IMR-90 (cell line): ENCODE results near the gene INPPL1. TPM values are rescaled to one million over a fixed set of nuclear protein-coding genes. Genes with fewer than 3 reads are reported as not detected.

Source experiments
- ATAC-seq: fragments of 200-7000 bp; cut with Tn5 transposase; 2 replicates; pipeline ENCODE4 v1.9.1; 2020; ENCODE audit warnings: low read depth, mild to moderate bottlenecking, moderate library complexity
- BruUV-seq: library from RNA; stranded (reverse); fragments of 400-500 nt; replicated peaks from 2 replicates; lab custom pipeline; 2021; lab: Mats Ljungman, UMichigan
- CTCF ChIA-PET: fragments of 300-600 bp; formaldehyde crosslinking; extraction: SDS; loops from one replicate; lab custom pipeline; 2021; ENCODE audit warnings: antibody characterized with exemption; lab: Yijun Ruan, JAX
- POLR2A ChIA-PET: fragments of 300-600 bp; sonication (Branson Sonifier 250); formaldehyde crosslinking; loops from one replicate; lab custom pipeline; 2022; ENCODE audit warnings: antibody characterized with exemption; ENCODE audit not compliant: unreplicated experiment; lab: Charles Lee
- DNase-seq: peaks from one replicate; pipeline ENCODE4 v3.0.0; 2013
- H2AFZ ChIP-seq: replicated peaks from 2 replicates; pipeline ENCODE3; 2013; ENCODE audit warnings: low read length, mild to moderate bottlenecking; ENCODE audit not compliant: poor library complexity
- H2AK5ac ChIP-seq: 2 replicates; pipeline ENCODE4 v1.6.1; 2013; ENCODE audit warnings: low read depth, low read length, inconsistent platforms
- H2AK9ac ChIP-seq: replicated peaks from 2 replicates; pipeline ENCODE3; 2013; ENCODE audit warnings: mild to moderate bottlenecking, low read depth, low read length, moderate library complexity; ENCODE audit not compliant: poor library complexity
- H2BK120ac ChIP-seq: 2 replicates; pipeline ENCODE4 v1.6.1; 2013; ENCODE audit warnings: low read depth, low read length, inconsistent platforms
- H2BK15ac ChIP-seq: 3 replicates; pipeline ENCODE4 v1.6.1; 2013; ENCODE audit warnings: low read depth, low read length, inconsistent platforms
- H2BK20ac ChIP-seq: 2 replicates; pipeline ENCODE4 v1.6.1; 2013; ENCODE audit warnings: low read depth, mild to moderate bottlenecking, inconsistent platforms, low read length, moderate library complexity
- H2BK5ac ChIP-seq: 2 replicates; pipeline ENCODE4 v1.6.1; 2013; ENCODE audit warnings: mild to moderate bottlenecking, low read depth, low read length, inconsistent platforms; ENCODE audit not compliant: poor library complexity, severe bottlenecking
- H3K14ac ChIP-seq: replicated peaks from 2 replicates; pipeline ENCODE4 v1.6.1; 2013; ENCODE audit warnings: low read depth, low read length, inconsistent platforms
- H3K18ac ChIP-seq: 2 replicates; pipeline ENCODE4 v1.6.1; 2013; ENCODE audit warnings: low read depth, low read length, control low read depth
- H3K23ac ChIP-seq: 2 replicates; pipeline ENCODE4 v1.6.1; 2013; ENCODE audit warnings: low read depth, low read length, inconsistent platforms
- H3K27ac ChIP-seq: 2 replicates; pipeline ENCODE4 v1.5.1; 2013; ENCODE audit warnings: mild to moderate bottlenecking, control low read depth, low read length; ENCODE audit not compliant: insufficient read depth
- H3K27me3 ChIP-seq: 2 replicates; pipeline ENCODE4 v1.6.1; 2013; ENCODE audit warnings: low read length; ENCODE audit not compliant: control insufficient read depth, insufficient read depth
- H3K36me3 ChIP-seq: 2 replicates; pipeline ENCODE4 v1.6.1; 2013; ENCODE audit warnings: low read length, mixed read lengths; ENCODE audit not compliant: control insufficient read depth, insufficient read depth
- H3K4ac ChIP-seq: 2 replicates; pipeline ENCODE4 v1.6.1; 2013; ENCODE audit warnings: low read depth, low read length, inconsistent platforms
- H3K4me1 ChIP-seq: 2 replicates; pipeline ENCODE4 v1.6.1; 2013; ENCODE audit warnings: low read length, mixed read lengths; ENCODE audit not compliant: control insufficient read depth, insufficient read depth
- H3K4me2 ChIP-seq: 2 replicates; pipeline ENCODE4 v1.6.1; 2013; ENCODE audit warnings: low read depth, mild to moderate bottlenecking, control low read depth, low read length, moderate library complexity
- H3K4me3 ChIP-seq: 2 replicates; pipeline ENCODE4 v1.5.1; 2013; ENCODE audit warnings: low read depth, mild to moderate bottlenecking, control low read depth, low read length, moderate library complexity; ENCODE audit not compliant: insufficient read depth
- H3K56ac ChIP-seq: 2 replicates; pipeline ENCODE4 v1.6.1; 2013; ENCODE audit warnings: low read length, inconsistent platforms; ENCODE audit not compliant: insufficient read depth; ENCODE audit errors: extremely low read depth
- H3K79me1 ChIP-seq, 2 experiments: 2 replicates each; pipeline ENCODE4 v1.6.1; 2013; ENCODE audit warnings: low read length in 2 of 2, inconsistent platforms in 1 of 2, low read depth in 1 of 2
- H3K9ac ChIP-seq: 2 replicates; pipeline ENCODE4 v1.6.1; 2013; ENCODE audit warnings: low read depth, low read length, control low read depth
- H3K9me1 ChIP-seq: 2 replicates; pipeline ENCODE4 v1.6.1; 2013; ENCODE audit warnings: low read length, inconsistent platforms; ENCODE audit not compliant: insufficient read depth
- H3K9me3 ChIP-seq: 2 replicates; pipeline ENCODE4 v1.6.1; 2013; ENCODE audit warnings: low read length; ENCODE audit not compliant: control insufficient read depth, insufficient read depth
- H4K20me1 ChIP-seq: 2 replicates; pipeline ENCODE4 v1.6.1; 2013; ENCODE audit warnings: low read length, inconsistent platforms; ENCODE audit not compliant: insufficient read depth
- H4K5ac ChIP-seq: 2 replicates; pipeline ENCODE4 v1.6.1; 2013; ENCODE audit warnings: mild to moderate bottlenecking, low read depth, low read length, control low read depth
- H4K8ac ChIP-seq, 2 experiments: 2 replicates each; pipeline ENCODE4 v1.6.1; 2013; ENCODE audit warnings: low read depth in 2 of 2, low read length in 2 of 2, control low read depth in 1 of 2, inconsistent platforms in 1 of 2
- H4K91ac ChIP-seq: 2 replicates; pipeline ENCODE4 v1.6.1; 2013; ENCODE audit warnings: low read depth, low read length, inconsistent platforms; ENCODE audit not compliant: insufficient read depth
- BHLHE40 ChIP-seq: fragments of 150-350 bp; IDR thresholded peaks from 2 replicates; pipeline ENCODE4 v1.6.1; 2016; ENCODE audit warnings: mild to moderate bottlenecking, low read depth, low read length
- CEBPB ChIP-seq: IDR thresholded peaks from 2 replicates; pipeline ENCODE4 v1.6.1; 2012; ENCODE audit warnings: low read depth, low read length, improper control_type of control experiment
- CHD1 ChIP-seq: IDR thresholded peaks from 2 replicates; pipeline ENCODE4 v1.6.1; 2012; ENCODE audit warnings: low read depth, low read length, improper control_type of control experiment
- FOS ChIP-seq: fragments of 150-350 bp; IDR thresholded peaks from 2 replicates; pipeline ENCODE4 v1.6.1; 2016; ENCODE audit warnings: low read depth, low read length
- MAFK ChIP-seq: IDR thresholded peaks from 2 replicates; pipeline ENCODE4 v1.6.1; 2012; ENCODE audit warnings: low read depth, low read length, improper control_type of control experiment
- MAZ ChIP-seq: IDR thresholded peaks from 2 replicates; pipeline ENCODE4 v1.6.1; 2012; ENCODE audit warnings: low read depth, mild to moderate bottlenecking, low read length, improper control_type of control experiment, moderate library complexity, borderline replicate concordance
- MXI1 ChIP-seq: IDR thresholded peaks from 2 replicates; pipeline ENCODE4 v1.6.1; 2012; ENCODE audit warnings: low read depth, mild to moderate bottlenecking, low read length, moderate library complexity, borderline replicate concordance
- NFE2L2 ChIP-seq: fragments of 150-350 bp; IDR thresholded peaks from 2 replicates; pipeline ENCODE4 v1.6.1; 2016; ENCODE audit warnings: low read depth, mild to moderate bottlenecking, low read length
- POLR2A ChIP-seq: IDR thresholded peaks from 2 replicates; pipeline ENCODE4 v1.6.1; 2012; ENCODE audit warnings: mild to moderate bottlenecking, low read depth, low read length
- RAD21 ChIP-seq: IDR thresholded peaks from 2 replicates; pipeline ENCODE4 v1.6.1; 2012; ENCODE audit warnings: low read length, improper control_type of control experiment
- RCOR1 ChIP-seq: IDR thresholded peaks from 2 replicates; pipeline ENCODE4 v1.6.1; 2012; ENCODE audit warnings: mild to moderate bottlenecking, low read length, improper control_type of control experiment; ENCODE audit not compliant: insufficient replicate concordance
- RFX5 ChIP-seq: IDR thresholded peaks from 2 replicates; pipeline ENCODE4 v1.8.0; 2012; ENCODE audit warnings: low read depth, mild to moderate bottlenecking, low read length, moderate library complexity
- SMC3 ChIP-seq: fragments of 150-350 bp; IDR thresholded peaks from 2 replicates; pipeline ENCODE4 v1.6.1; 2016; ENCODE audit warnings: low read depth, mild to moderate bottlenecking, antibody characterized with exemption, low read length, moderate library complexity
- WGBS, 2 experiments: methylation state at CpG; one replicate each; pipeline versions ENCODE4 v1.1.5 to v1.1.7; 2013; ENCODE audit warnings: missing lambda C conversion rate in 2 of 2; ENCODE audit not compliant: insufficient read length in 1 of 2; ENCODE audit errors: extremely low coverage in 2 of 2; 5-methylcytosine and 5-hydroxymethylcytosine counted together
- dilution Hi-C: fragments of 300-500 bp; cut with HindIII; formaldehyde crosslinking; loops from one replicate; pipeline ENCODE4 v1.14.3; 2018; ENCODE audit warnings: low sequenced_read_pairs; ENCODE audit not compliant: unreplicated experiment
- in situ Hi-C: fragments of 300-500 bp; cut with MboI; formaldehyde crosslinking; loops from 3 replicates; pipeline ENCODE4 v1.14.3; 2019; ENCODE audit warnings: low sequenced_read_pairs, inconsistent platforms, mixed read lengths
- intact Hi-C: fragments of 100-400 bp; cut with micrococcal nuclease; formaldehyde crosslinking; loops from 2 replicates; pipeline ENCODE4 v1.10.0; 2022
- polyA plus RNA-seq, 3 experiments: library from polyadenylated mRNA; depleted of rRNA; stranded (reverse); fragments of >200 nt; gene quantifications; 2 replicates each; pipeline ENCODE4 v1.2.3, GENCODE V29; 2012; ENCODE audit warnings: low replicate concordance in 1 of 3
- total RNA-seq: library from RNA; depleted of rRNA; stranded (reverse); fragments of >200 nt; gene quantifications from 2 replicates; pipeline ENCODE4 v1.2.3, GENCODE V29; 2012
- TF ChIP-seq, protein P1 (sequence below): fragments of 150-350 bp; IDR thresholded peaks from 2 replicates; pipeline ENCODE4 v1.6.1; 2016; ENCODE audit warnings: low read depth, mild to moderate bottlenecking, low read length, moderate library complexity, borderline replicate concordance
- TF ChIP-seq, protein P2 (sequence below): fragments of 150-350 bp; IDR thresholded peaks from 2 replicates; pipeline ENCODE4 v1.6.1; 2017; ENCODE audit warnings: mild to moderate bottlenecking, antibody characterized with exemption, low read length, low read depth

INPPL1 gene
- total and polyA plus RNA-seq, 2 of the 4 experiments (the other 2 are of a cell fraction): 27.4 to 105 TPM

DNA sequence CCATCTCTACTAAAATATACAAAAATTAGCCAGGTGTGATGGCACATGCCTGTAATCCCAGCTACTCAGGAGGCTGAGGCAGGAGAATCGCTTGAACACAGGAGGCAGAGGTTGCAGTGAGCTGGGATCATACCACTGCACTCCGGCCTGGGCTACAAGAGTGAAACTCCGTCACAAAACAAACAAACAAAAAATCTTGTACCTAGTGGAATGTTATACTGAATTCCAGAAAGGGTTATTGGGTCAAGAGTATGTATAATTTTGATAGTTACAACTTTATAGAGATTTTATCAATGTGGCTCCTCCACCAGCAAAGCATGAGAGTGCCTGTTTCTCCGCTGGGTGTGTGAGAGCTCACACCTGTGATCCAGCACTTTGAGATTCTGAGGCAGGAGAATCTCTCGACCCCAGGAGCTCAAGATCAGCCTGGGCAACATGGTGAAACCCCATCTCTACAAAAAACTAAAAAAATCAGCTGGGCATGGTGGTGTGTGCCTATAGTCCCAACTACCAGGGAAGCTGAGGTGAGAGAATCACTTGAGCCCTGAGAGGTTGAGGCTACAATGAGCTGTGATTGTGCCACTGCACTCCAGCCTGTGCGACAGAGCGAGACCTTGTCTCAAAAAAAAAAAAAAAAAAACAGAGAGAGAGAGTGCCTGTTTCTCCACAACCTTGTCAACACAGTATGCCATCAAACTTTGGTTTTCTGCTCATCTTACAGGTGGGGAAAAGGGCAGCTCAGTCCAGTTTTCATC lies 45.3 kb upstream of the INPPL1 start:
- Histone ChIP-seq H2AFZ (no peak overlapping the region), H3K56ac (no peak overlapping the region), H3K4me3 (no peak overlapping the region), H3K14ac (peak overlapping the region; percentile 44; the same call in 1 of the 2 replicates), H2BK120ac (0 out of 2 replicates have a peak overlapping the region, but pooled peaks have one; percentile 13), H2AK5ac (no peak overlapping the region), H4K5ac (no peak overlapping the region), H3K23ac (0 out of 2 replicates have a peak overlapping the region, but pooled peaks have one; percentile 25), H3K18ac (no peak overlapping the region), H3K9me3 (no peaks in the 10 kb centered on the region), H3K36me3 (no peaks in the 10 kb centered on the region), H4K91ac (no peak overlapping the region; the same call in 1 of the 2 replicates), H3K27me3 (no peaks in the 10 kb centered on the region; the same call in 1 of the 2 replicates), H3K4me2 (no peak overlapping the region), H3K27ac (no peak overlapping the region), H2AK9ac (no peak overlapping the region), H4K20me1 (no peaks in the 10 kb centered on the region), H3K9me1 (no peaks in the 10 kb centered on the region; the same call in none of the 2 replicates), H3K79me1 (no peaks in the 10 kb centered on the region), H3K9ac (no peak overlapping the region), H4K8ac (no peak overlapping the region; a peak in 1 of 4 replicates), H2BK20ac (0 out of 2 replicates have a peak overlapping the region, but pooled peaks have one; percentile 43), H3K4ac (no peak overlapping the region; the same call in 1 of the 2 replicates), H2BK15ac (peak overlapping the region; percentile 45; the same call in 1 of the 3 replicates), H2BK5ac (no peak overlapping the region), H3K4me1 (0 out of 2 replicates have a peak, but pooled peaks cover 1% of the 10 kb centered on the region)
- CTCF ChIA-PET: no interaction called here
- intact Hi-C loops: no loop called here
- WGBS, 2 experiments: no CpG with 5 or more reads among the region's 7 CpGs
- in situ Hi-C loops: no loop called here
- dilution Hi-C loops: no loop called here
- ATAC-seq (no peak), DNase-seq (no peak)
- POLR2A ChIA-PET: interaction anchor here (0.7 kb wide), 1 partner anchor 84 kb away, joined by 7 read pairs; no protein-coding TSS in a partner anchor
- no TSS peak for BruUV-seq
- TF ChIP-seq FOS (no peak), RCOR1 (no peak), NFE2L2 (no peak), RFX5 (no peak), CEBPB (no peak), CHD1 (no peak), BHLHE40 (no peak), POLR2A (no peak), RAD21 (no peak), MAZ (no peak), MAFK (no peak), MXI1 (no peak), SMC3 (no peak)
- TF ChIP-seq, protein P1, sequence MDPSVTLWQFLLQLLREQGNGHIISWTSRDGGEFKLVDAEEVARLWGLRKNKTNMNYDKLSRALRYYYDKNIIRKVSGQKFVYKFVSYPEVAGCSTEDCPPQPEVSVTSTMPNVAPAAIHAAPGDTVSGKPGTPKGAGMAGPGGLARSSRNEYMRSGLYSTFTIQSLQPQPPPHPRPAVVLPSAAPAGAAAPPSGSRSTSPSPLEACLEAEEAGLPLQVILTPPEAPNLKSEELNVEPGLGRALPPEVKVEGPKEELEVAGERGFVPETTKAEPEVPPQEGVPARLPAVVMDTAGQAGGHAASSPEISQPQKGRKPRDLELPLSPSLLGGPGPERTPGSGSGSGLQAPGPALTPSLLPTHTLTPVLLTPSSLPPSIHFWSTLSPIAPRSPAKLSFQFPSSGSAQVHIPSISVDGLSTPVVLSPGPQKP: no peak
- TF ChIP-seq, protein P2, sequence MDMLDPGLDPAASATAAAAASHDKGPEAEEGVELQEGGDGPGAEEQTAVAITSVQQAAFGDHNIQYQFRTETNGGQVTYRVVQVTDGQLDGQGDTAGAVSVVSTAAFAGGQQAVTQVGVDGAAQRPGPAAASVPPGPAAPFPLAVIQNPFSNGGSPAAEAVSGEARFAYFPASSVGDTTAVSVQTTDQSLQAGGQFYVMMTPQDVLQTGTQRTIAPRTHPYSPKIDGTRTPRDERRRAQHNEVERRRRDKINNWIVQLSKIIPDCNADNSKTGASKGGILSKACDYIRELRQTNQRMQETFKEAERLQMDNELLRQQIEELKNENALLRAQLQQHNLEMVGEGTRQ: no peak
